AG10803 (cell line): Measurements from ENCODE around the gene PMFBP1.
"Not testable (repeated sequence)": the region's sequence is repeated elsewhere in the genome, so short reads cannot be mapped to it uniquely, and the experiment has no call there.

ENCODE experiments used
- DNase-seq: peaks from one replicate; pipeline ENCODE4 v3.0.0; 2010; ENCODE audit warnings: low read depth
- H3K4me3 ChIP-seq: 2 replicates; pipeline ENCODE4 v1.5.1; 2011; ENCODE audit warnings: mild to moderate bottlenecking, low read length, control low read depth
- TF ChIP-seq, protein P1 (sequence below): conservative IDR thresholded peaks from 2 replicates; pipeline ENCODE4 v1.5.1; 2011; ENCODE audit warnings: mild to moderate bottlenecking, low read length, control low read depth, inconsistent platforms

PMFBP1 gene

DNA sequence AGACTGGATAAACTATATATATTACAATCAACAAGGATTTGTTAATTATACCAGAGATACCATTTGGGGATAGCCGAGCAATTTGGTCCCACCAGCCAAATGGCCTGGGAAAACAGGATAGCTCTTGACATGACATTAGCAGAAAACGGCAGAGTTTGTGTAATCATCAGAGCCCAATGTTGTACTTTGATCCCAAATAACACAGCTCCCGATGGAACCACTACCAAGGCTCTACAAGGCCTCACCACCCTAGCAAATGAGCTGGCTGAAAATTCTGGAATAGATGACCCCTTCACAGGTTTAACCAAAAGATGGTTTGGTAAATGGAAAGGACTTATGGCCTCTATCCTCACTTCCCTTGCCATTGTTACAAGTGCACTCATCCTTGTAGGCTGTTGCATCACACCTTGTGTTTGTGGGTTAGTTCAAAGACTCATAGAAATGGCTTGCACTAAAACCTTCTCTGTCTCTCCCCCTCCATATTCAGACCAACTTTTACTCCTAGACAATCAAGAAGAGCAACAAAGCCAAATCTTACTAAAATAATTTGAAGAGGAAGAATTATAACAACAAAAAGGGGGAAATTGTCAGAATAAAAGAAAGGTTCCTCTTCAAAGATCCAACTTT is 88.1 kb downstream of the PMFBP1 start:
- DNase-seq, result no peak
- H3K4me3 ChIP-seq, result no peak overlapping the region
- TF ChIP-seq, protein P1, sequence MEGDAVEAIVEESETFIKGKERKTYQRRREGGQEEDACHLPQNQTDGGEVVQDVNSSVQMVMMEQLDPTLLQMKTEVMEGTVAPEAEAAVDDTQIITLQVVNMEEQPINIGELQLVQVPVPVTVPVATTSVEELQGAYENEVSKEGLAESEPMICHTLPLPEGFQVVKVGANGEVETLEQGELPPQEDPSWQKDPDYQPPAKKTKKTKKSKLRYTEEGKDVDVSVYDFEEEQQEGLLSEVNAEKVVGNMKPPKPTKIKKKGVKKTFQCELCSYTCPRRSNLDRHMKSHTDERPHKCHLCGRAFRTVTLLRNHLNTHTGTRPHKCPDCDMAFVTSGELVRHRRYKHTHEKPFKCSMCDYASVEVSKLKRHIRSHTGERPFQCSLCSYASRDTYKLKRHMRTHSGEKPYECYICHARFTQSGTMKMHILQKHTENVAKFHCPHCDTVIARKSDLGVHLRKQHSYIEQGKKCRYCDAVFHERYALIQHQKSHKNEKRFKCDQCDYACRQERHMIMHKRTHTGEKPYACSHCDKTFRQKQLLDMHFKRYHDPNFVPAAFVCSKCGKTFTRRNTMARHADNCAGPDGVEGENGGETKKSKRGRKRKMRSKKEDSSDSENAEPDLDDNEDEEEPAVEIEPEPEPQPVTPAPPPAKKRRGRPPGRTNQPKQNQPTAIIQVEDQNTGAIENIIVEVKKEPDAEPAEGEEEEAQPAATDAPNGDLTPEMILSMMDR, result no peak

DNA sequence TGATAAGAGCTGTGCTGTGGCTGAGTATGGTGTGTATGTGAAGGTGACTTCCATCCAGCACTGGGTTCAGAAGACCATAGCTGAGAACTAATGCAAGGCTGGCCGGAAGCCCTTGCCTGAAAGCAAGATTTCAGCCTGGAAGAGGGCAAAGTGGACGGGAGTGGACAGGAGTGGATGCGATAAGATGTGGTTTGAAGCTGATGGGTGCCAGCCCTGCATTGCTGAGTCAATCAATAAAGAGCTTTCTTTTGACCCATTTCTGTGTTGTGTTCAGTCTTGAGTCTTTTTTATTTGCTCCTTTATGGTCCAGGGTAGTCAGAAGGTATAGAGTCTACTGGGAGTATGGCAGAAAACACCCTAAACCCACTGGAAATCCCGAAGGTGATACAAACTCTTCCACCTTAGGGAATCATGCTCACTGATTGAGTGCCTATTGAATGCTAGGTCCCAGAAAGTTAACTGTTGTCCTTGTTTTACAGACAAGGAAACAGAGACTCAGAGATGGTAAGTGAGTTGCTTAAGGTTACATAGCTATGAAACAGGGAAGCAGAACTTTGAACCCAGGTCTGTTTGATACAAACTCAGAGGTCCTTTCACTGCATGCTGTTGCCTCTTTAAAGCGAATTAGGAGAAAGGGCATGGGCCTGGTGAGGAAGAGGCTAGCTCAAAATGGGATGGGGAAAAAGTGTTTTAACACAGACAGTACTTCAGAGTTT is 94.8 kb downstream of the PMFBP1 start:
- not testable (repeated sequence) for H3K4me3 ChIP-seq, DNase-seq

DNA sequence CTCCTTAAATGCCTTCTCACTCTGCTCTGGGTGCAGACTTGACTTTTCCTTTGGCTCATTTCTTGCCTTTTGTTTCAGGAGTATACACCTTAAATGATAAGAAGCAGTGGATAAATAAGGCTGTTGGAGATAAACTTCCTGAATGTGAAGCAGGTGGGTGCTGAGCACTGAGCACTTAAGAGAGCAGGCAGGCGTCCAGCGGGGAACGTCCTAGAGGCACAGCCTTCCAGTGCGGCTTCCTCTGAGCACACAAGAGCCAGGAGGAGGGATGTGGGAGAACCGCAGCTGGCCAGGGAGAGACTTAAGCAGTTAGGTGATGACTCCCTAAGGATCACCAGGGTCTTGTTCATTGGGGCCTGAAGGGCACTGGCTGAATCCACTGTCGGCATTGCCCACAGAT is 96.9 kb downstream of the PMFBP1 start:
- H3K4me3 ChIP-seq, DNase-seq: not testable (repeated sequence)

DNA sequence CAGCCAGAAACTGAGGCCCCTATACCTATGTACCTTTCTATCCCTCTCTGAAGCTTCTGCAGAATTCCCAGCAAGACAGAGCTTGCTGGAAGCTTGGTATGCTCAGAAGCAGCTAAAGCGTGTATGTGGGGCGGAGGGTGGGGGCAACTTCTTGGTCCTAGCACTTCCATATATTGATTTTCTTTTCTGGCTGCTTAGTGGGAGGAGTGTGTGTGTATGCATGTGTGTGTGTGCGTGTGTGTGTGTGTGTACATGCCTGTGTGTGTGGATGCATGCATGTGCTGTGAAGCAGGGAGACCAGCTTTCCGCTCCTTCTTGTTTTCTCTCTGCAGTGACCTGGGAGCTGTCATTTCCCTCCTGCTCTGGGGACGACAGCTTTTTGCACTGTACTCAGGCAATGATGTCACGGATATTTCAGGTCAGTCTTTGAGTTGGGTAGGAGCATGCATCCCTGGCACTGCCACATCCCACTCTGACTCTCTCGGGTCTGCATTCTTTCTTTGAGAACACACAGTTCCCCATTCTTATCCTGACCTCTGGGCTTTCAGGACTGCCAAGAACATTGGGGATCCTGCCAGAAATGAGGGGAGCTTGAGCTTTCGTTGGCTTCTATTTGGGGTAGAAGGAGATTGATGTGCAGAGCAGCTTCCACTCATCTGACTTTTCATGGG is 98.3 kb downstream of the PMFBP1 start:
- TF ChIP-seq, protein P1, result no peak
- no peak for DNase-seq
- no peak overlapping the region for H3K4me3 ChIP-seq

DNA sequence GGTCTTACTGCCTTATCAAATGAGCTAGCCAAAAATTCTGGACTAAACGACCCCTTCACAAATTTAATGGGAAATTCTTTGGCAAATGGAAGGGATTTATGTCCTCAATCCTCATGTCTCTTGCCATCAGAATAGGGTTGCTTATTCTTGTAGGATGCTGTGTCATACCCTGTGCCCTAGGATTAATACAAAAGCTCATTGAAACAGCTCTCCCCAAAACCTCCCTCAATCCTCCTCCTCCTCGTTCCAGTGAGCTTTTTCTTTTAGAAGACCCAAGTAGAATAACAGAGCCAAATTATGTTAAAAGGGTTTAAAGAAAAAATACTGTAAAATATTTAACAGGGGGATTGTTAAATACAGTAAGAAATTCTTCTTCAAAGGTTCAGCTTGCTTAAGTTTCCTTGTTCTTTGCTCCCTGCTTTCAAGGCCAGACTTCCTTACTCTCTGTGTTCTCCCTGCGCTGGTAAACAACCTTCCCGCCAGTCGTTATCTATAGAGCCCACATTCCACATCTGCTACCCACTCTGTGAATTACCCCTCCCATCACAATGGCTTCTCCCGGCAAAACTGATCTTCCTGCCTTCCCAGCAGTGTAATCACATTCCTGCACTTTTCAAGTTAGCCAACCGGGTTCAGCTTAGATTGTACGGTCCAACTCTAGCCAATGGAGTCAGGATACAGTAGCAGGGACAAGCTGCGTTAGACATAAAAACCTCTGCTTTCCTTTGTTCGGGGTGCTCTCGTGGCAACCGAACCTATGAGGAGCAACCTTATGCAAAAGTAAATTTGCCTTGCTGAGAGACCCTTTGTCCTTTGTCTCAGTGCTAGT is 99.2 kb downstream of the PMFBP1 start:
- TF ChIP-seq, protein P1, result no peak
- no peak overlapping the region for H3K4me3 ChIP-seq
- no peak for DNase-seq
